ENCODE data around the gene APBA3. TPM values are rescaled to one million over a fixed set of nuclear protein-coding genes. Genes with fewer than 3 reads are reported as not detected.

APBA3 gene
- total and polyA plus RNA-seq, 9 of the 15 experiments (the other 6 are each of a cell fraction or from before 2014, with no cell fraction given): 0.10 to 29.5 (median 11.5) TPM

- no peak for TF ChIP-seq ZNF586 (CRISPR knock-in tag; conservative IDR thresholded peaks at IDR 0.05)
- TF ChIP-seq ZNF436 (CRISPR knock-in tag; IDR thresholded peaks at IDR 0.05): 0 out of 2 replicates have a peak, but pooled peaks have one; percentile 68
- no peak for TF ChIP-seq FOXK1 (CRISPR knock-in tag; IDR thresholded peaks at IDR 0.05; ENCODE audit: borderline replicate concordance)
- TF ChIP-seq ZFP36 (IDR thresholded peaks at IDR 0.05; ENCODE audit: low read depth, low read length, partially characterized antibody): peak; percentile 97
- TF ChIP-seq U2AF1 (optimal IDR thresholded peaks at IDR 0.05; ENCODE audit: low read depth, low read length): no peak
- TF ChIP-seq BCOR (IDR thresholded peaks at IDR 0.05): peak; percentile 84
- TF ChIP-seq XRCC4 (IDR thresholded peaks at IDR 0.05; ENCODE audit: extremely low read depth, insufficient read depth, insufficient read length): no peak
- no peak for TF ChIP-seq ZNF384 (IDR thresholded peaks at IDR 0.05; ENCODE audit: low read depth, low read length)
- no peak for TF ChIP-seq ZNF445 (CRISPR knock-in tag; IDR thresholded peaks at IDR 0.05; ENCODE audit: low read depth)
- TF ChIP-seq ZBTB9 (CRISPR knock-in tag; IDR thresholded peaks at IDR 0.05): no peak
- no peak for TF ChIP-seq E2F1 (CRISPR knock-in tag; IDR thresholded peaks at IDR 0.05)
- TF ChIP-seq HDAC1 (IDR thresholded peaks at IDR 0.05): no peak
- no peak for TF ChIP-seq THAP12 (CRISPR knock-in tag; IDR thresholded peaks at IDR 0.05)
- no peak for TF ChIP-seq ZNF551 (CRISPR knock-in tag; IDR thresholded peaks at IDR 0.05)
- no peak for TF ChIP-seq ATF4 (CRISPR knock-in tag; IDR thresholded peaks at IDR 0.05)
- no peak for TF ChIP-seq HNRNPH1 (optimal IDR thresholded peaks at IDR 0.05; ENCODE audit: low read depth, low read length)
- no peak for TF ChIP-seq FOXA1 (IDR thresholded peaks at IDR 0.05; ENCODE audit: borderline replicate concordance)
- no peak for TF ChIP-seq ZNF699 (CRISPR knock-in tag; IDR thresholded peaks at IDR 0.05; ENCODE audit: insufficient replicate concordance)
- peak; percentile 34; the same call in 1 of the 2 replicates for TF ChIP-seq ADNP (tag; IDR thresholded peaks at IDR 0.05)
These were observed 16.8 kb upstream of the APBA3 start (continued) for GRCh38 chr19:3778104-3778867.
